GM19452 (cell line): Measurements from ENCODE around the gene MITF.
"Not testable (repeated sequence)": the region's sequence is repeated elsewhere in the genome, so short reads cannot be mapped to it uniquely, and the experiment has no call there.

Experiments used
- ATAC-seq: cut with Tn5 transposase; IDR thresholded peaks from one replicate; pipeline ENCODE4 v1.9.1; 2021; ENCODE audit not compliant: unreplicated experiment

The MITF gene

GRCh38 chr3:69901802-69902201, 162.5 kb downstream of the MITF start:
- ATAC-seq, result no peak

GRCh38 chr3:69902386-69902785, 163.1 kb downstream of the MITF start:
- ATAC-seq, result no peak

- no peak for ATAC-seq
These were observed 167.2 kb downstream of the MITF start for GRCh38 chr3:69906351-69906966.

GRCh38 chr3:69907554-69907953, 168.3 kb downstream of the MITF start:
- ATAC-seq, result no peak

GRCh38 chr3:69909859-69910258, 170.6 kb downstream of the MITF start:
- ATAC-seq, result not testable (repeated sequence)

GRCh38 chr3:69913422-69913821, 174.2 kb downstream of the MITF start:
- no peak for ATAC-seq

- no peak for ATAC-seq
These were observed 175.1 kb downstream of the MITF start for GRCh38 chr3:69914395-69914794.

- no peak for ATAC-seq
These were observed 176.5 kb downstream of the MITF start for GRCh38 chr3:69915726-69916125.

- ATAC-seq, result not testable (repeated sequence)
These were observed 180.7 kb downstream of the MITF start for GRCh38 chr3:69920009-69920408.

- no peak for ATAC-seq
These were observed 182.4 kb downstream of the MITF start for GRCh38 chr3:69921651-69922050.

- no peak for ATAC-seq
These were observed 183.3 kb downstream of the MITF start for GRCh38 chr3:69922521-69923000.

- ATAC-seq, result no peak
These were observed 186.2 kb downstream of the MITF start for GRCh38 chr3:69925506-69925905.

- no peak for ATAC-seq
These were observed 187.1 kb downstream of the MITF start for GRCh38 chr3:69926385-69926784.

GRCh38 chr3:69927571-69927970, 188.3 kb downstream of the MITF start:
- ATAC-seq, result no peak

- no peak for ATAC-seq
These were observed 189.8 kb downstream of the MITF start for GRCh38 chr3:69929019-69929418.

- ATAC-seq, result no peak
These were observed 191.3 kb downstream of the MITF start for GRCh38 chr3:69930564-69930963.

- ATAC-seq, result no peak
These were observed 192.8 kb downstream of the MITF start for GRCh38 chr3:69932087-69932486.

GRCh38 chr3:69932501-69932900, 193.2 kb downstream of the MITF start:
- ATAC-seq, result no peak

GRCh38 chr3:69934398-69934797, 195.1 kb downstream of the MITF start:
- ATAC-seq, result no peak

- no peak for ATAC-seq
These were observed 197.0 kb downstream of the MITF start for GRCh38 chr3:69936266-69936665.

- ATAC-seq, result no peak
These were observed 198.8 kb downstream of the MITF start for GRCh38 chr3:69938061-69938460.

GRCh38 chr3:69938931-69939330, 199.7 kb downstream of the MITF start:
- ATAC-seq, result no peak

- no peak for ATAC-seq
These were observed 201.8 kb downstream of the MITF start for GRCh38 chr3:69941037-69941436.
